CD4-positive, alpha-beta T cell treated with Interleukin-1 beta for 1 hour (primary cell): ENCODE measurements around the gene CRYGS.
"Not testable (repeated sequence)": the region's sequence is repeated elsewhere in the genome, so short reads cannot be mapped to it uniquely, and the experiment has no call there.

Source experiments
- DNase-seq, 2 donors: peaks; one replicate each; pipeline ENCODE4 v3.0.0-alpha.2; 2020 to 2022

The CRYGS gene

DNA sequence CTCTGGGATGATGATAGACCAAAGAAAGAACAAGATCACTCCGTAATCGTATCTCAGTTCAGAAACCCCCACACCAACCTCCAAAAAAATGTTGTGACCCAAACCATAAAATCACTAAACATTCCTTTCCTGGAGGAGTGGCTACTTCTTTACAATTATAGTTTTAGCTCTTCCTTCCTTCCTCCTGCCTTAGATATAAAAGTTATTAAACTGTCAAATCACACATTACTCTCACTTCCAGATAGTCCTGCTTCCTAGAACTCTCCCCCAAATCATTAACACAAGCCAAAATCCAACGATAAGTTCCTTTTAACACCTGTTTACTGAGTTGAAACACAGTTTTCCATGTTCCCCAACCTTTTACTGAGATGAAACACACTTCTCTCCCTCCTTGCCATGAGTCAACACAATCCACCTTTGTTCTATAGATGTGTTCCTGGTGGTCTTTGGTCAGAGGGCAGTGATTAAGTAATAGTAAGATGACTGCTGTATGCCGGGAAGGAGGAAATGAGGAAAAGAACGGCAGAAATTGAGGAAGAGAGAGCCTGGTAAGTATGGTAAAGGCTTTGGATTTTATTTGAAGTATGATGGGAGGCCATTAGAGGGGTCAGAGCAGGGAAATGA lies 8.3 kb upstream of the CRYGS start:
- DNase-seq = no peak

DNA sequence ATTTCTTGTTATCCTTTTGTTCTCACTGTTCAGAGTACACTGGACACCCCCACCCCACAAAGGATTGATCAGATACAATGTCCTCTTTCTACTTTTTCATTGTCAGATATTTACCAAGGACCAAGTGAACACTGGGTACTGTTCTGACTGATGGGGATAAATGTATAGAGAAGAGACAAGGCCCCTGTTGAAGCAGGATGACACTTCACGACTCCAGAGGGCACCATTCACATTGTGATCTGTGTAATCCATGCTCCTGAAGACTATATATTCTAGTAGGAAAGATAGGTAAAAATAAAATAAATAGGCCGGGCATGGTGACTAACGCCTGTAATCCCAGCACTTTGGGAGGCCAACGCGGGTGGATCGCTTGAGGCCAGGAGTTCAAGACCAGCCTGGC lies 7.2 kb upstream of the CRYGS start:
- no peak for DNase-seq

DNA sequence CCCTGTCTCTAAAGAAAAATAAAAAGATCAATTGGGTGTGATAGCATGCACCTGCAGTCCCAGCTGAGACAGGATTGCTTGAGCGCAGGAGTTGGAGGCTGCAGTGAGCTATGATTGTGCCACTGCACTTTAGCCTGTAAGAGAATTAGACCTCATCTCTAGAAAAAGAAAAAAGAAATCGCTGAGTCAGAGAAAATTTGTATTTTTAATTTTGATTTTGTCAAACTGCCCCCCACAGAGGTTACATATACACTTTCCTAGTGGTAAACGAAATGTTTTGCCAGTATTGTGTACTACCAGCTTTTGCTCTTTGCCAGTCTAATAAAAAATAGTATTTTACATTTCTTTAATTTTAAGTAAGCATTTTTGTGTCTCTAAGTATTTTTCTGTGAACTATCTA lies 5.3 kb upstream of the CRYGS start:
- no peak for DNase-seq

DNA sequence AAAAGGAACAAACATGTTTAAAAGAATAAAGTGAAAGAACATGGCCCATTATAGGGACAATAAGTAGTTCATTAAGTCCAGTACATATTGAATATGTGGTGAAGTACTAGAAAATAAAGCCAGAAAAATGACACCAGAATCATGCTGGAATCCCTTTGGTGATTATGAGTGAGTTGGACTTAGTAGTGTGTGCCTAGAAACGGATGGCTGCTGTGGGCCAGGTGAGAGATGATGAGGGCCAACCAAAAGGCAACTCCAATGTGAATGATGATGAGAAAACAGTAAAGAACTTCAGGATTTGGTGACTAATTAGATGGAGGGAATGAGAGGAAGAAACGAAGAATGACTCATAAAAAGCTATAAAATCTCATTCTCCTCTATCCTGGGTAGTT lies 3.3 kb downstream of the CRYGS start:
- DNase-seq = no peak

DNA sequence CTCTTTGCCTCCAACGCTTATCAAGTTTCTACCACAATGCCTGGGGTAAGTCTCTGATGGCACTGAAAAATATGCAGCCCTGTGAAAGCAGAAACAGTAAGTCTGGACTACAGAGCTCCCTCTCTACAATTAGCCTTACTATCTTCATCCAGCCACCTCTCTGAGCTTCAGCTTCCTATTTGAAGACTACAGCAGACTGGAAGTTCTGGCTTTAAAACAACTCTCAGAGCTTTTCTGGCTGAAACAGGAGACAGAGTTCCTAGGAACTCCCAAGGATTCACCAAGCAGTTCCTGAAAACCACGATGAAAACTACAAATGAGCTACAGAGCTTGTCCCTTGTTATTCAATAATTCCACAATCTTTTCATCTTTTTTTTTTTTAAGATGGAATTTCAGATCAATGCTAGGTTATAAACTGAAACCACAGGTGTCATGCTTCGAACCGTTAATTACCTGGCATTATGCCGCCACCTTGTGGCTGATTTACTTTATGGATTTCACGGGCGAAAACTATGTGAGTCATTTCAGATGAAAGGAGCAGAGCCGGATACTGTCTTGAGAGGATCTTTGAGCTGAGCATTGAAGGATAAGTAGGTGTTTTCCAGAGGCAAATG lies 3.9 kb downstream of the CRYGS start:
- DNase-seq = peak; percentile 79 to 88

DNA sequence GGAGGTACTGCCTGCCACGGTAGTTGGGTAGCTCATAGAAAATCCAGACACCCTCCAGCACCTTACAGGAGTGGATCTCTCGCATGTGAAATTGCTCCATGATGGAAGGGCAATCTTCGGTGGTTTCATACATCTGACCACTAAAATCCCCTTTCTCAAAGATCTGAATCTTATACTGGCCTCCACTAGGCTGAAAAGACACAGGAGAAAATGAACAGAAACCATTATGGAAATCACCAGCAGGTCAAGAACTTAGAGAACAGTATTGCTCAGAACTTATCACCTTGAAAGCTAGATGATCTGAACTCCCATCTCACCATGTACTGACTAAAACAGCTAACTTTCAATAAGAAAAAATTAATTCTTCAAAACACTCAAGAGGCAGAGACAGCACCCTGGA lies 5.4 kb downstream of the CRYGS start:
- no peak for DNase-seq

DNA sequence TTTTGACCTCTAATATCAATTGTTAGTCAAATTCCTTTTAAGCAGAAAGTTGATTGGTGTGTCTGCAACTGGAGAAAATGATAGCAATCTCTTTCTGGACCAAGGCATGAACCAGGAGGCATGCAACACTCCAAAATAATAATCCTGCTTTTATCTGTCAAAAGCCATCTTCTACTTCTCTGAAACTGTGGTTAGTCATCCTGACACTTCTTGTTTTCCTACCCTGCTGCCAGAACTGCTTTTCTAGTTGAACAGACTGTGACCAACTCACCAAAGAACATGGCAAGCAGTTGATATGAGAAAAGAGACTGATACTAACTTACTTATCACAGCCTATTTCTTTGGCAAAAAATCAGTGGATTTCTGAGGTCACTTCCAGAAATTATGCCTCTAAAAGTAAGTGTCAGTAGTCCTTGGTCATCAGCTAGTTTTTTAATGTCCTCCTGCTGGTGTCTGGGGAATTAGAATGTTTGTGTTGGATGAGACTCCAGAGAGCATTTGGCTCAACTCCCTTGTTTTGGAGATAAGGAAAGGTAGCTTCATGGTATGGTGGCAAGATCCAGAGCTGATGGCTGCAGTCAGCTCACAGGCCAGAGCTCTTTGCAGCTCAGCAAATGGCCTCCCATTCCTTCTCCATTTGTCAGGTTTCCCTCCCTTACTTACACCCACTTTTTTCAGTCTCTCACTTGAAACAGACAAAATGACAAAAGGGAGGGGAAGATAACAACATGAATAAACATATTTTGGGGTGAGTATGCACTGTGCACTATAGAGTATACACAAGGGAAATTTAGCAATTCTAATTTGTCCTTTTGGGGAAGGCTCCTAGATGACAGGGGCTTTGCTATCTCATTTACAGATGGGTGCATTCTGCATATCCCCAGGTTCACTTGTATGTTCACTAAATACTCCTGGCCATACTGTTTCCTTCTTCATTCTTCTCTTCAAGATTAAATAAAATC lies 7.0 kb downstream of the CRYGS start:
- DNase-seq = no peak

DNA sequence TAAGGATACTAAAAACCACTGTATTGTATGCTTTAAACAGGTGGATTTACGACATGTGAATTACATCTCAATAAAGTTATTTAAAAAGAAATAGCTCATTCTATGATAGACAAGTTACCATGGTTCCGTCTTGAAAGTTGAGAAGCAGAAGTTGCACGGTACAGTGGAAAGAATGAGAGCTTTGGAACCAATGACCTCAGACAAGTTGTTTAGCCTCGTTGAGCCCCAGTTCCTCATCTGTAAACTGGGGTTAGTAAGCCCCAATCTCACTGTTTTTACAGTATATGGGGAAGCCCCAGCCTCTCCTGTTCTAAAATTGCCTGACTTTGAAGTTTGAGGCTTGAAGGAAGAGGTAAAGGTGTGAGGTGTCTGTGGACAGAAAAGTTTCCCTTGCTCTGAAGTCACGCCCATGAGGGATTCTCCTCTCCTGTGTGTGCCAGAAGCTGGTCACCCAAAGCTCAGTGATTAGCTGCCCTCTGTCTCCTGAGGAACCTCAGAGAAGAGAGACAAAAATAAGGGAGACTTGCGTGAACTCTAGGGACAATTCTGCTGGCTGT lies 10.0 kb downstream of the CRYGS start:
- DNase-seq = peak; percentile 56 to 67

DNA sequence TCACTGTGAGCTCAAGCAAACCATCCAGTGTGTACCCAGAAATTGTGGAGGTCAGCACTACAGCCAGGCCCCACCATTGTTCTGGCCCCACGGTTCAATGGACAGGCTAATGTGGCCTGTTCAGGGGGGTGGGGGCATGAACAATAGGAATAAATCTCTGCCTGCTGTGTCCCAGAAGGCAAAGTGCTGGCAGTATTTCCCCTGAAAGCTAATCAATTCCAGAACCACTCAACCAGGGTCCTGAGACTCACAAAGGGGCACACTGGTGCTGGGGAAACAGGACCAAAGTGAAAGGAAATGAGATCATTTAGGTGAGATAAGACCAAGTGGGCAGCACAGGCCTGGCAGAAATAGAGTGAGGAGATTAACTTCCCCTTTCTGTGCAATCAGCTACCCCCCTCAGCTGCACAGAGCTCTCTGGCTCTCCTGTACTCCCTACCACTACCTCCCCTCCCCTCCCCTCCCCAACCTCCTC lies 11.5 kb downstream of the CRYGS start:
- DNase-seq = peak in 1 of 2 donors; percentile 52

DNA sequence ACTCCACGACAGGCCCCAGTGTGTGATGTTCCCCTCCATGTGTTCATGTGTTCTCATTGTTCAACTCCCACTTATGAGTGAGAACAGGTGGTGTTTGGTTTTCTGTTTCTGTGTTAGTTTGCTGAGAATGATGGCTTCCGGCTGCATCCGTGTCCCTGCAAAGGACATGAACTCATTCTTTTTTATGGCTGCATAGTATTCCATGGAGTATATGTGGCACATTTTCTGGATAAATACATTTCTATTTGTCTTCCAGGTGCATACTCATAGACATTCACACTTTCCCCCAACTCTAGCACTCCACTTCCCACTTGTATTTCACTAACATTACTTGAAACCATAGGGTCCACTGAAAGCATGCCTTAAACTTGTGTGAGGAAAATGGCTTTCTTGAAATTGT lies 12.5 kb downstream of the CRYGS start:
- DNase-seq = not testable (repeated sequence)

DNA sequence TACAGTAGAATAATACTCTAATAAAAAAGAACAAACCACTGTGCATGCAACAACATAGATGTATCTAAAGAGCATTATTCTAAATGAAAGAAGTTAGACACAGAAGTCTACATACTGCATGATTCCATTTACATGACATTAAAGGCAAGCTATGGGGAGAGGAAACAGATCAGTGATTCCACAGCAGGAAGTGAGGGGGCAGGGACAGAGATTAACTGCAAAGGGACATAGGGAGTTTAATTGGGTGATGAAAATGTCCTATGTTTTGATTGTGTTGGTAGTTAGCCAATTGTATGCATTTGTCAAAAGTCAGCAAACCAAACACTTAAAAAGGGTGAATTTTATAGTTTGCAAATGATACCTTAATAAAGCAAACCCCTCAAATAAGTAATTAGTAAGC lies 13.8 kb downstream of the CRYGS start:
- no peak for DNase-seq

DNA sequence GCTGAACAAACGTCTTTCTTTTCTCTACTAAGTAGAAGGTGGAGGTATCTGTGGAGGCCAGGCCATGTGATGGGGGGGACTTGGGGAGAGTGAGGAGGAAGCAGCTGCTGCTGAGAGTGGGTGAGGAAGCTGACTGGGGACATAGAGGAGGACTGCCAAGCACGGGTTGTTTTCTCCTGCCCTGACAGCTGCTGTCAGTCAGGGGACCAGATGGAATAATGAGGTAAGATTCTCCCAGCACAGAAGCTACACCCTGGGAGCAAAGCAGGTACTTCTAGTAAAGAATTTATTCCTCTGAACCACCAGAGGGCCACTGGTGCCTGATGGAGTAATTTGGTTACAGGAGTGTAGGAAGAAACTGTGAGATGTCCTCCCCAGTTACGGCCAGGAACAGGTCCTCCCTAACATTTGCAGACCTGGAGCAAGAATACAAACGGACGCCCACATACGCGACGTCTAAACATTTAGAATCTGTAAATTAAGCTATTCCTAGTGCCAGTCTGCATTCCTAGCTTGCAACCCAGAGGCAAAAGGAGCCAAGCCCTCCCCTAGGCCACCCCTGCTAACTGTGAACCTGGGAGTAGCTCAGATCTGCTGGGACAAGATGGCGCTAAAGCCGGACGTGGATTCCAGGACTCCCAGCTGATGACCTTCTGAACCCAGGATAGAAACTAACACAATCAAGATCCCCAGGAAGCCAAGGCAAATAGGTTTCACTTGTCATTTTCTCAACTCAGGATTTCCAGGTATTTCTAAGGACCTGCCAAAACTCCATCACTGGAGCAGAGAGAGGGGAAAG lies 14.8 kb downstream of the CRYGS start:
- DNase-seq = no peak

DNA sequence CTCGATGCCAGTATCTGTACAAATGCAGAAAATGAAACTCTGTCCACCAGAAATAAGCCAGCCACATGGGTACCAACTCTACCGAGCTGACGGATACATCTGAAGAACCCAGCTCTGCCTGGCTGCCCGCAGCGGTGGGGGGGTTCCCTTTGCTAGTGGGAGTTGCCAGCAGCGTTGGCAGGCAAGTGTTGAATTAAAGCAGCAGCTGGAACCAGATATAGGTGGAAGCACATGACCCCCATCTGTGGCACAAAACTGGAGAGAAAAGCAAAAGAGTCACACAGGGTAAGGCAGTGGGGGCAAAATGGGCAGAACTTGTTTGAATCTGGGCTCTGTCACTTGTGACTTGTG lies 17.9 kb downstream of the CRYGS start:
- peak in 1 of 2 donors; percentile 48 for DNase-seq

DNA sequence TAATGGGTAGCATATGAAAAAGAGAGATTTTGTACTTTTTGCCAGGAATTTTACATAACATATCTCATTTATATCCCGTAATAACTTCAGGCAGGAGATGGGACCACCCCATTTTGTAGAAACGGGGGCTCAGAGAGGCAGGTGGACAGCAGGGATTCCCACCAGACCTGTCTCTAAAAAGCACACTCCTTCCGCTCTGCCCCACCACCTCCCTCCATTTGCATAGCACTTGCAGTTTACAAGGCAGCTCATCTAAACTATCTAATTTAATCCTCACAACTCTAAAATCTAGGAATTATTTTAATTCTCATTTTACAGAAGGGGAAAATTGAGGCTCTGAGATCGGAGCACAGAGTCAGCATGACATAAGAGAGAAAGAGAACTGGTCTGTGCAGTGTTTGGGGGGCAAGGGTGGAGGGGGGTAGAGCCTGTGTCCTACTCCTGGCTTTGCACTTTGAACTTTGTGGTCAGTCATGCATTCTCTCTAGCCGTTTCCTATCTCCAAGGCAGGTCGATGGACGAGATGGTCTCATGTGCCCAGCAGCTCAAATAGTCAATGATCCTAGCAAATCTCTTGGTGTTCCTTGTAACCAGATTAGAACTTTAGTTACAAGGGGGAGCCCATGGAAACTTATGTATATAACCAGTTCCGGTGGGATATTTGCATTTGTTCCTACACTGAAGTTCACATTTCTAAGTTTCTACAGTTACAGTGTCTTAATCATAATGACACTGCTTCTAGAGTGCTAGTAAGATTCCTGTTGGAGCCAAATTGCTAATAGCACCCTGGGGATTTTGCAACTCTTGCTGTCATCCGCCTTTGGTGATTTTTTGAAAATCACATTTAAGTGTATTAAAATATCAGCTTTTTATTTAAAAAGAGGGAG lies 18.6 kb downstream of the CRYGS start:
- no peak for DNase-seq

DNA sequence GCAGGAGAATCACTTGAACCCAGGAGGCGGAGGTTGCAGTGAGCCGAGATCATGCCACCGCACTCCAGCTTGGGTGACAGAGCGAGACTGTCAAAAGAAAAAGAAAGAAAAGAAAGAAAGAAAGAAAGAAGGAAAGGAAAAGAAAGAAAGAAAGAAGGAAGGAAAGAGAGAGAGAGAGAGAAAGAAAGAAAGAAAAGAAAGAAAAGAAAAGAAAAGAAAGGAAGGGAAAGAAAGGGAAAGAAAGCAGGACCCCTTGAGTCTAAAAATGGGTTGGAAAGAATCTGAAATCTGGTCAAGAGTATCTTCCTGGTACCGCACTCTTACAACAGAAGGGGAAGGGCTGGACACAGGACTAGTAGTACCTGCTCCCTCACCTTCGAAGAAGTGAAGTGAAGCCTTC lies 19.6 kb downstream of the CRYGS start:
- DNase-seq = no peak

DNA sequence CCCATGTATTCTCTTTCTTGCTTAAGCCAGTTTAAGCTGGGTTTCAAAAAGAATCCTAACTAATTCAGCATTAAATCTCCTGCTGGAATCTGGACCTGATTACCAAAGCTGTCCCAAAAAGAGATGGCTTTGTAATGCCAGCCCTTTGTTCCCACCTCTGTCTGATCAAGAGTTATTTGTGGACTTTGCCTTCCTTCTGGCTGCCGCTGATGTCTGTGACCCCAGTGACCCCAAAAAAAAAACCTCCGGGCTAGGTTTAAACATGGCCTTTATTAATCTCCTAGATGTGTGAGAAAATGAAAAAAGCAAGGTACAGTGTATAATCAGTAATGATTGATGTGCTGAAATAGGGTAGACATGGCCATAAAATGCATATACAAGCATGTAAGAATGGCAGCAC lies 20.7 kb downstream of the CRYGS start:
- no peak for DNase-seq

DNA sequence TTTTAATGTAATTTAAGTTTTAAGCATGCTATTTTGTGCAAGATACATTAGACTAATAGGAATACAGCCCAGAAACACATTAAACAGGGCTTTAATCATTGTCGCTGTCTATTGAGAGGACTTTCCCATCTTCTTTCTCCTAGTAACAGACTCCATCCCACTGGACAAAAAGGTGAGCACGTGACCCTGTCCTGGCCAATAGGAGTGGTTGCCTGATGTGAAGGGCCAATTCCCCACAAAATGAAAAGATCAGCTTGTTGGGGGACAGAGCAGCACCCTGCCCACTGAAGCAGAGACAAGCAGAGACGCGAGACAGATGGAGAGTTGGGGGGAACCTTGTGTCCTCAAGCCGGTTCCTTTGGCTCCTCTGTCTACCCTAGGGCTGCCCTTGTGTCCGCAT lies 21.2 kb downstream of the CRYGS start:
- no peak for DNase-seq

DNA sequence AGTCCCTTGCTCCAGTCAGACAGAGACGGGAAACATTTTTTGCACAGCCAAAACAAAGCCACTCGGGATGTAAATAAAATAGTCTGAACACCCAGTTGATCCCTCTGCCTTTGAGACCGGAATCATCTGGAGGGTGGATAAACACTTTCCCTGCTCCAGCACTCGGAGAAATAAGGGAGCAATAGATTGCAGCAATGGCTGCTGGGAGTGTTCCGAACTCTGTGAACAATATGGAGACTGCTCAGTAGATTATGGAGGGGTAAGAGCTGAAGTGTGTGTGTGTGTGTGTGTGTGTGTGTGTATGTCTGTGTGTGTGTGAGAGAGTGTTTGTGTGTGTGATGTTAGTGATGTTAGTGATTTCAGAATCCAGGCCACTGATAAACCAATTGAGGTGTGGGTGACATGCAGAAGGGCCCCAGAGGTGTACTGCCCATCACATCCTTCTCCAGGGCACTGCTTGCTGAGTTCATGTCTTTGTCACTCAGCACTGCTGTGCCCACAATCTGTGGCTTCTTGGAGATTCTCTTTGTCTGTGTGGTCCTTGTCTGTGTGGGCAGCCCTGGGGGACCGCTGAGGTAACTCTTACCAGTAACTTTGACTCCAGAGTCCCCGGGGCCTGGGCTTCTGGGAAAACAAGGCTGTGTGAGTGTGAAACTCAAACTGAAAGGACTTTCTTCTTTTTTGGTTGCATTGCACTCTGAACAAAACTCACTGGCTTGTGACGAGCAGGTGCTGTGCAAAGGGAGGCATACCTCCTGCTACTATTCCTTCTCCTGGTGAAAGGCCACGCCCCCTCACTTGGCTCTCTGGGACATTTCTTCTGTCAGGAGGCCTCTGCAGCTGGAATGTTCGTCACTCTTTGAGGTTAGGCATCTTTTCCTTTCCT lies 23.0 kb downstream of the CRYGS start:
- DNase-seq = no peak

DNA sequence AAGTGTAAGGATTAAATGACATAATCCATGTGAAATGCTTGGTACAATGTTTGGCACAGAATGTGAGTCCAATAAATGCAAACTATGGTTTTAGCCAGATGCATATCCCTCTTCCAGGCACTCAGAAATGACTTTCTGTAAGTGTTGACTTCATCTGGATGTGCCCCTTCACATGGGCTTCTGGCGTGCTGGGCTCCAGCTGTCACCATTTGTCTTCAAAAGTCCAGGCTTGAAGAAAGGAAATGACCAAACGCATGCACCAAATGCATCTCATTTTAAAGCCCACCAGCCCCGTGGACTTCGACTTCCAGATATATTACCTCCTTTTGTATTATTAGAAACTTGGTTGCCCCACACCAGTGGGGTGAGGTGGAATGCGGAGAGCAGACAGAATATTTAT lies 23.7 kb downstream of the CRYGS start:
- DNase-seq = no peak

DNA sequence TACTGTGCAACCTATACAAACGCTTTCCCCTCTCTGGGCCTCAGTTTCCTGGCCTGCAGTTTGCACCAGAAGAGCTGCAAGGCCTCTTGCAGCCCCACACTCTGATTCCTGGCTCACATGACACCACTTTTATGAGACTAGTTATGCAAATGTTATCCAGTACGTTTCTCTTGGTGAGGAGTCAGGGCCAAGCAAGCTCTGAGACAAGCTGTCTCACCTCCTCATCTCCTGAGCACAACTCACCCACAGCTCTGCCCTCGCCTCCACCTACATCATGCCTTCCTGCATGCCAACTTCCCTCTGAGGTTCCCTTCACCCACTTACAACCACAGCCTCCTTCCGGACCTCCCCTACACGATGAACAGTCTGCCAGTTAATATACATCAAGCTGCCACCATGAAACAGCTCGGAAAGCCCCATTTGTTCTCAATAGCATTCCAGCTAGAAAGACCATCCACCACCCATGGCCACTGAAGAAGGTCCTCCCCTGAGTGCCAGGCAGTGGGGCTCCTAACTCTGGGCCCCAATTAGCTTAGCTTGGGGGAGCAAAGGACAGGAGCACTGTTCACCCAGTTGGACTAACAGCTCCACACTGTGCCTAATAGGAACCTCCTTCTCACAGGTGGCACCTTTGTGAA lies 25.0 kb downstream of the CRYGS start:
- peak; percentile 77 to 78 for DNase-seq
